NCI-H2196 (cell line): ENCODE data around the gene KCNA10.

Source experiments
- DNase-seq: peaks from one replicate; lab custom pipeline; 2025; ENCODE audit not compliant: unreplicated experiment; lab: John Stamatoyannopoulos, UW

The KCNA10 gene

DNA sequence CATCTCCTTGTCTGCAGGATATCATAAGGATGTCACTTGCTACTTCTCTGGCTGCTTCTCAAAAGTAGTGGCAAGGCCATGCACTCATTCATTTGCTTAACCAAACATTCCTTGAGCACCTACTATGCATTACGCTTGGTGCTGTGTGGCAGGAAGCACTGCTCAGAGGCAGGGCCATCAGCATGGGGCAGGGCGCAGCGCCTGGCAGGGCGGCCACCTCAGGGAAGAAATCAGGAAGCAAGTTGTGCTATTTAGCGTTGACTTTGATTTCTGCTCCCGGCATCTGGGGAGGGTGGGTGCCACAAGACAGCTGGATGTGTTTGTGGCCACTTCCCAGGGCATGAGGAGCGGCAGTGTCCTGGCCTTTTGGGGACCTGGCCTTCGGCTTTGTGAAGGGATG, 40.1 kb downstream of the KCNA10 start:
- no peak for DNase-seq

DNA sequence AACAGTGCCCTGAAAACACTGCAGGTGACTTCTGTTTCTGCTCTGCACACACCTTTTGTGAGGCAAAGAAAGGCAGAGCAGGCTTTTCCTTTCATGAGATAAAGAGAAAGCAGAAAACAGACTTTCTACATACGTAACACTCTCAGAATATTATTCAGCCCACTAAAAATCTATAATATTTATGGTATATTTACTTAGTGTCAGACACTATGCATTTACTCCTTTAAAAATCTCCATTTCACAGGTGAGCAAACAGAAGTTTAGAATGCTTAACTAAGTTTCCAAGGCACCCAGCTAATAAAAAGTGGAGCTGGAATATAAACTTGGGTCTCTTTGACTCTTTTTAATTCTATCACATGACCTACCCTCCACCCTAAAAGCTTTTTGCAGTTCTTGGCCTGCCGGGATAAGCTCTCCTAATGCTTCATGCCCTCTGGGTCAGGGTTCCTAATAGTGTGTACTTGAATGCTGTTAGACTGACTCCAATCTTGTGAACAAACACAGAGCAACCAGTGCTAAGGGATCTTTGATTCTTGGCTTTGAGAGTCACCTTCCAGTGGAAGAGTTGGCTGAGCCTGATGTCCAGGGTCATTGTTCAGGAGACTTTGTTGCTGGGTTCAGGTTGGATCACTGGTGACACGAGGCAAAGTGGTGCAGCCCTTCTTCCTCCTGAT, 40.9 kb downstream of the KCNA10 start:
- DNase-seq: no peak

DNA sequence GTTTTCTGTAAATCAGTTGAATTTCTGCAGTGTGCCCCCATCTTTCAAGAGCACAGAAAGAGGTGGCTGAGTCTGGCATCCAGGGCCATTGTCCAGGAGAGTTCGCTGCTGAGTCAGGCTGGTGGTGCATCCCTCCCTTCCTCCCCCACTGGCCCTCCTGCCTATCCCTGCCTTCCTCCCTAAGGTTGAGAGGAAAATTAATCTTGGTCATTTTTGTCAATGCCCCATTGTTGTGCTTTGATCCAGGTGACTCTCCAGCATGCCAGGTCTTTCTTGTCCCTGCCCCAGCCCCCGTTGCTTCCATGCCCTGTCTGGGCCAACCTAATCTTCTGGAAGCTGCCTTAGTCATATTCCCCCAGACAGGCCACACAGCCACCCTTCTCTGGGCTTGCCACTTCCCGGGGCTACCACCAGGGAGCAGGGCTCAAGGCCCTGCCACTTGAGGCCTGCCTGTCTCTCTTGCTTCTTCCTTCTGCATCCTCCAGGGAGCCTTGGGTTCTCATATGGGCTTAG, 41.5 kb downstream of the KCNA10 start:
- DNase-seq: no peak

DNA sequence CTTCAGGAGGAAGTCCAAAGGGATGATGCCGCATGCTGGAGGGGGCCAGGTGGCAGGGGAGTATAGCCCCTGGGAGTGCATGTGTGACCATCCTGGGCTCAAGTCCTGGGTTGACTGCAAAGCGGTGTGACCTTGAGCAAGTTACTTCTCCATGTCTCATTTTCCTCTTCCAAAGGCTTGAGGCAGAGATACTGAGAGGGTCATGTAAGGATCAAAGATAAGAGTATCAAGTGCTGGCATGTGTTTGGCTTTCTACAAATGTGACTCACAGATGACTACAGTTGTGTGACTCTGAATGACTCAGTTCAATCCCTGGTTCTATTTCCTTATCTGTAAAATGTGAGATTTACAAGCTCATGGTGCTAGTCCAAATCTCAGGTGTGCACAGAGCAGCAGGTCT, 41.9 kb downstream of the KCNA10 start:
- peak; percentile 22 for DNase-seq

DNA sequence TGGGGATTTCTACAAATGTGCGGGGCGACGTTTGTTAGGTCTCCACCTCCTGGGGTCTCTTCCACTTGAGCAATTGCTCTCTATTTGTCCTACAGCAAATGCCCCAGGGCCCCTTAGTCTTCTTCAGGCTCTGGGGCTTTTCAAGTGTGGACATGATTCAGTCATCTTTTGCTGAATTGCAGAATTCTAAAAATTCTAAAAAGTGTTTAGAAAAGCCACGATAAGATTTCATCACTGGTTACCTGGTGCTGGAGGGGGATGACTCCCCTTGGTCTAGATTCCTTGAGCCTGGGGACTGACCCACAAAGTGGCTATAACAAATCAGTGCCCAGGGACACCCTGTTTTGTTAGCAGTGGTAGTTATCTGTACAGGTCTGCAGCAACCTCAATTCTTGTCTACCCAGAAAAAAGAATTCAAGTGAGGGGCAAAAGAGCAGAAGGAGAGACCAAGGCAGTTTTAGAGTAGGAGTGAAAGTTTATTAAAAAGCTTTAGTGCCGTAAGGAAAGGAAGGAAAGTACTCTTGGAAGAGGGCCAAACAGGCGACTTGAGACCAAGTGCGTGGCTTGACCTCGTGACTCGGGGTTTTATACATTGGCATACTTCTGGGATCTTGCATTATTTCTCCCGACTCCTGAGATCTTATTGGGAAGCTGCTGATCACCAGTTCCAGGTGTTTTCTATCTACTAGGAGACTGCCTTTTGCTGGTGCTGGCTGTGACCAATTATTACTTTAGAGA, 42.8 kb downstream of the KCNA10 start:
- DNase-seq: no peak

DNA sequence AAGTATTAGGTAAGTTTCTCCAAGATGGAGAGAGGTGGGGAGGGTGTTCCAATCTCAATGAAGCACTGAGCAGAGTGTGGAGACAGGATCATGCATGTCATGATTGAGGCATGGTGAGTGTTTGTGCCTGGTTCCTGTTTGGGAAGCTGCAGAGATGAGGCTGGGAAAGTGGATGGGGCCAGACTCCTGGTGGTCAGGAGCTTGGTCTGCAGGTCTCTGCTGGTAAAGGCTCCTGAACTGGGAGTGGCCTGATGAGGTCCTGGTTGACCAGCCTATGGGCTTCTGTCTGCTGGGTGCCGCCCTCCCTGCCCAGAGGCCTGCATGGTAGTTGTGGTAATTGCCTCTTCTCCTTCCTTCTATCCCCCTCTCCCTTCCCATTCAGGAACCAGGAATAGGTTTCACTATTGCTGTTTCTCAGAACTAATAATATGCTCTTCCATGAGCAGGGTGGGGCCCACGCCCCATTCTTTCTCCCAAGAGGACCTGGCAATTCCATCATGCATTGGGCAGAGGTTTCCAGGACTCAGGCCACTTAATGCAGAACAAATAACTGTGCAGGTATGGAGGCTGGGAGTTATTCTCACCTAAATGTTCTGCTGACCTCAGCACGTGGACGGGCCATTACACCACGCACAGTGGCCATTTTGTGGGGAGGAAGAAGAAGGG, 43.5 kb downstream of the KCNA10 start:
- no peak for DNase-seq

DNA sequence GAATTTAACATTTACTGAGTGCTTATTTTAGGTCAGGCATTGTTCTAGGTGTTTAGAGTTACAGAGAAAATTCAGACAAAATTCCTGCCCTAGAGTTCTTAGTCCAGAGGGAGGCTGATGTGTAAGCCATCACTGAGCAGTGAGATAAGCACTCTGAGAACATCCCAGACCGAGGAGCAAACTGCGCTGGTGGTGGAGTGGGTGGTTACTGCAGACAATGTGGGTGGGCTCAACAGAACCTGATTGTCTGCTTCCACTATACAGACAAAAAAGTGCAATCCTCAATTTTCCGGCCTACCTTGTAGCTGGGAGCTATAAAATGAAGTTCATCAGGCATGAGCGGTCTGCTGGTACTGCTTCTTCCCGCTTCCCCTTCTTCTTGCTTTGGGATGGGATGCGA, 44.5 kb downstream of the KCNA10 start:
- DNase-seq: no peak

DNA sequence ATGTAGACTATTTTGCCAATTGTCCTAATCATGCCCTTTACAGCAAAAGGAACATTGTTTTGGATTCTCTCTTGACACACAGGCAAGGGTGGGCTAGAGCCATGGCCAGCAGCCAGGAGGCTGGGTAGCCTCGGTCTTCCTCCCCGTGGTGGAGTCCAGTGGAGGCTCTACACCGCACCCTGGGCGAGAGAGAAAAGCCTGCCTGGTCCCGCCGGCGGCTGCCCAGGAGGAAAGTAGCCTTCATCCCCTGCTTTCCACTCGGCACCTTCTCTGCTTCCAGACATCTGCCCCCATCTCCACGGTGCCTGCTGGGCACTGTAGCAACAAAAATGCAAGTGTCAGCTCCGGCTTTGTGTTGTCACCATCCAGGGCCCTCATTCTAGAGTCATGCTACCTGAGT, 46.4 kb downstream of the KCNA10 start:
- DNase-seq: no peak

DNA sequence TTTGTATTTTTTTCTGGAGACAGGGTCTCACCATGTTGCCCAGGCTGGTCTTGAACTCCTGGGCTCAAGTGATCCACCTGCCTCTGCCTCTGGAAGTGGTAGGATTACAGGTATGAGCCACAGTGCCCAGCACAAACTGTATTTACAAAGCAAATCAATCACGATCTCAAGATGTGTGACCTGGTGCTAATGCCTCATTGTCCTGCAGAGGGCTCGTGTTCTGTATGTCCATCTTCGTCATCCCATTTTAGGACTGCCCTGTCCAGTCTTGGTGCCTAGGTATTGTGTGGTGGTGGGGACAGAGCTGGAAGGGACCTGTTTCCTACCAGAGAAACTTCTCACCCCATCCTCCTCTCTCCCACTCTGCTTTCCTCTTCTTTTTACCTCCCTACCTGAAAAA, 47.8 kb downstream of the KCNA10 start:
- no peak for DNase-seq
